ENCODE data around the gene DDX51.
A peak's percentile ranks its signal among the peaks of the same experiment; 100 is the strongest.
"Not testable (repeated sequence)": the region's sequence is repeated elsewhere in the genome, so short reads cannot be mapped to it uniquely, and the experiment has no call there.

Gene DDX51

DNA sequence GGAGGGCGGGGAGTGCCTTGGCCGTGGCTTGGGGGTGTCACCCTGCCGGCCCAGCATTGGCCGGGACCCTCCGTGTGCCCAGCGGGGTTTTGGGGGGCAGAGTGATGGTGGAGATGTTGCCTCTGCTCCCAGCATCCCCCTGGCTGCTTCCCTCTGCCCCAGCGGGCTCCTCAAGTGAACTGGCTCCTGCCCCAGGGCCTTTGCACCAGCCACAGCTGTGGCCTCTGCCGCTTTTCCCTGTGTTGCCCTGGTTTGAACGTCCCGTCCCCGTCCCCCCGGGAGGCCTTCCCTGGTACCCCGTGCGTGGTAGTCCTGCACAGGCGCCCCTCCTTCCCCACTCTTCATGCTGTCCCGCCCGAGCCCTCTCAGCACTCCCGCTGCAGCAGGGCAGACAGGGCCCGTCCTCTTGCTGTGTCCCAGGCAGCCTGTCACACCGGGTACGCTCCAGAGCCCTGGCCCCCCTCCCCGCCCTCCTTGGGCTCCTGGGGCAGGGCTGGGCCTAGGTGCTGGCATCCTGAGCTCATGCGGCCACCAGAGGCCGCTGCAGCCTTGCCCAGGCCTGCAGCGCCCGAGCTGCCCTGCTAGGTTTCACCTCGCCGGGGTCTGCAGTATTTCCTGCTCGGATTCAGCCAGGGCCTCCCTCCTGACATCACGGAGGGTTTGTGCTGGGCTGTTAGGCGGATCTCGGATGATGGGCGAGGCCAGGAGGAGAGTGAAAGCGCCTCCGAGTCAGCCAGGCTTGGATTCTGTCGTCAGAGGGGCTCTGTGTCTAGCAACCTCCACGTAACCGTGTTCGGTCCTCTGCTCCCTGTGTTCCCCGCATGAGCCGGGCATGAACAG is 9.6 kb upstream of the DDX51 start:
- peak; percentile 73 for DNase-seq

DNA sequence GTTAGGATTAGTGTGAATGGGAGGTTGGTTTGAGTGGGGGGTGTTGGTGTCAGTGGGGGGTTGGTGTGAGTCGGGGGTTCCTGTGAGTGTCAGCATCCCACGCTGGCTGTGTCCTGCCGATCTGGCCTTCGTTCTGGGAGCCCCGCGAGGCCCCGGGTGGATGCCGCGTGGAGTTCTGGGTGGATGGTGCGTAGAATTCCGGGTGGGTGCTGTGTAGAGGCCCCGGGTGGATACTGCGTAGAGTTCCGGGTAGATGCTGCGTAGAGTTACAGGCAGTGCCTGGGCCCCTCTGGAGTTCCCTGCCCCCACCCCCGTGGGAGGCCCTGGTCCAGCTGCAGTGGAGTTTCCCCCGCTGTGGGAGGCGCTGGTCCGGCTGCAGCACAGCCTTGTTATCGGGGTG is 8.8 kb upstream of the DDX51 start:
- DNase-seq: no peak

DNA sequence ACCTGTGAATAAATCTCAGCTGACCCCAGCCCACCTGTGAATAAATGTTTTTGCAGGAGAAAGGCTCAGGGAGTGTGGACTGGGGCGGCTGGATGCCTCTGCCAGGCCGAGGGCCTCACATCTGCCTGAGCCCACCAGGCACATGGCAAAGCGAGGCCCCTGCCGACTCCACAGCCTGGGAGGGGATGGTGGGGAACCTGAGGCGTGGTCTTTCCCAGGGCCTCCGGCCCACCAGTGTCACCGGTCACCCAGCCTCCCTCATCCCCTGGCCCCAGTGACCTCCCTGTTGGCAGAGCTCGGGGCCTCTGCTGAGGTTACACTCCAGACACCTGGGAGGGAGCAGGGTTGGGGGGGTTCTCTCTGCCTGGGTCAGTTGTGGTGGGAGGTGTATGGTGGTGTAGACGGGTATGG is 8.3 kb upstream of the DDX51 start:
- DNase-seq: no peak

DNA sequence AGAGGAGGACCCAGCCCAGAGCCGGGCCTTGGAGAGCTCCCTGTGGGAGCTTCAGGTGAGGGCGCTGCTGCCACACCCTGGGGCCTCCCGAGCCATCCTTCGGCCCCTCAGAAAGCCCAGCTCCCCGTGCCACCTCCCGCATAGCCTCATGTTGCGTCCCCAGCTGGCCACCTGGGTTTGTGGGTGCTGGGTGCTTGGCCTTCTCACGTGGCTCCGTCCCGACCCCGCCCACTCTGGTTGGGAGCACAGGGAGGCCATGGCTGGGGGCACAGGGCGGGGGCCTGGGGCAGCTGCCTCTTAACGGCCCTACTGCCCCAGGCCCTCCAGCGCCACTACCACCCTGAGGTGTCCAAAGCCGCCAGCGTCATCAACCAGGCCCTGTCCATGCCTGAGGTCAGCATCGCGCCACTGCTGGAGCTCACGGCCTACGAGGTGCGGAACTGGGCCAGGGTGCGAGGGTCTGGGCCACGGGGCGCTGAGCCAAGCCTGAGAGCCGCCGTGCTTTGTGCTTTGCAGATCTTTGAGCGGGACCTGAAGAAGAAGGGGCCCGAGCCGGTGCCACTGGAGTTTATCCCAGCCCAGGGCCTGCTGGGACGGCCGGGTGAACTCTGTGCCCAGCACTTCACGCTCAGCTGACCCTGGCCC is 7.8 kb upstream of the DDX51 start:
- DNase-seq: no peak

DNA sequence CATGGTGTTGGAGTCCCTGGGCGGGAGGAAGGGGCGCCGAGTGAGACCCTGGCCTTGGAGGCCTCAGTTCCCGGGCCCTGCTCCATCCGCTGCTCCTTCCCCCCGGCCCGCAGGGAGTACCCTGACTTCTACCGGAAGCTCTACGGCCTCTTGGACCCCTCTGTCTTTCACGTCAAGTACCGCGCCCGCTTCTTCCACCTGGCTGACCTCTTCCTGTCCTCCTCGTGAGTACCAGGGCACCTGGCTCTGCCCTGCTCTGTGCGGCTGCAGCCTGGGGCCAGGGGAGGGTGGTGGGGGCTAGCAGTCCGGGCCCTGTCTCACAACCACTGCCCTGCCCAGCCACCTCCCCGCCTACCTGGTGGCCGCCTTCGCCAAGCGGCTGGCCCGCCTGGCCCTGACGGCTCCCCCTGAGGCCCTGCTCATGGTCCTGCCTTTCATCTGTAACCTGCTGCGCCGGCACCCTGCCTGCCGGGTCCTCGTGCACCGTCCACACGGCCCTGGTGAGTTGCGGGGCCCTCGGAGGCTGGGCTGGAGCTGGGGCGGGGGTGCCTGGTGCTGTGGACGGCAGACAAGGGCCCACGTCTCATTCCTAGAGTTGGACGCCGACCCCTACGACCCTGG is 7.1 kb upstream of the DDX51 start:
- no peak for DNase-seq

DNA sequence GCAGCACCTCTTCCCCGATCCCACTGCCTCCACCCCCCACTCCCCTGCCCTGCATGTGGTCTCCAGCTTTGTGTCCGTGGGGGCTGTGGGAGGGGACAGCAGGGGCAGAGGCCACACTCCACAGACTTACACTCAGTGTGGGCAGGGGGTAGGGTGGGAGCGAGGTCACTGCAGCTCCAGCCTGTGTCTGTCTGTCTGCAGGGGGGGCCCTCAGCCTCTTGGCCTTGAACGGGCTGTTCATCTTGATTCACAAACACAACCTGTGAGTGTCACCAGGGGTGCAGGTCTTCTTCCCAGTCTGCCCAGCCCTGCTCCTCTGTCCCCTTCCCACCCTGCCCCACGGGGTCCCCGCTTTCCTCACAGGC is 6.6 kb upstream of the DDX51 start:
- DNase-seq: no peak

DNA sequence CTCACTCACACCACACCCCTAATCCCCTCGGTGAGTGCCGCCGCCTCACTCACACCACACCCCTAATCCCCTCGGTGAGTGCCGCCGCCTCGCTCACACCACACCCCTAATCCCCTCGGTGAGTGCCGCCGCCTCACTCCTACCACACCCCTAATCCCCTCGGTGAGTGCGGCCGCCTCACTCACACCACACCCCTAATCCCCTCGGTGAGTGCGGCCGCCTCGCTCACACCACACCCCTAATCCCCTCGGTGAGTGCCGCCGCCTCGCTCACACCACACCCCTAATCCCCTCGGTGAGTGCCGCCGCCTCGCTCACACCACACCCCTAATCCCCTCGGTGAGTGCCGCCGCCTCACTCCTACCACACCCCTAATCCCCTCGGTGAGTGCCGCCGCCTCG is 5.4 kb upstream of the DDX51 start:
- not testable (repeated sequence) for DNase-seq

DNA sequence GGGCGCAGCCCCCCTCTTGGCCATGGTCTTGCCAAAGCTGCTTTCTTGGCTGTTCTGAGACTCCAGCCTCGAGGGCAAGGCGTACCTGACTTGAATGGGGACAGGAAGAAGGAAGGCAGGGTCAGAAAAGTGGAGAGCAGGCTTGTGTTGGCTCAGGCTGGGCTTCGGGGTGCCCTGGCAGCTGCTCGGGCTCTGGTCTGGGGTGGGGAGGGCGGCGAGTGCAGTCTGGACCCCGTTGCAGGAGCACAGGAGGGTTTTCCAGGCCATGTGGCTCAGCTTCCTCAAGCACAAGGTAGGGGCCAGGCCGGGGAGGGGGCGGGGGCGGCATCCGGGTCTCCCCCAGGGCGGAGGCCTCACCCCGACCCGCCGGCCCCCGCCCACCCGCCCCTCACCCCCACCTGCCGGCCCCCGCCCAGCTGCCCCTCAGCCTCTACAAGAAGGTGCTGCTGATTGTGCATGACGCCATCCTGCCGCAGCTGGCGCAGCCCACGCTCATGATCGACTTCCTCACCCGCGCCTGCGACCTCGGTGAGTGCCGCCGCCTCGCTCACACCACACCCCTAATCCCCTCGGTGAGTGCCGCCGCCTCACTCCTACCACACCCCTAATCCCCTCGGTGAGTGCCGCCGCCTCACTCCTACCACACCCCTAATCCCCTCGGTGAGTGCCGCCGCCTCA is 4.4 kb upstream of the DDX51 start:
- no peak for DNase-seq

DNA sequence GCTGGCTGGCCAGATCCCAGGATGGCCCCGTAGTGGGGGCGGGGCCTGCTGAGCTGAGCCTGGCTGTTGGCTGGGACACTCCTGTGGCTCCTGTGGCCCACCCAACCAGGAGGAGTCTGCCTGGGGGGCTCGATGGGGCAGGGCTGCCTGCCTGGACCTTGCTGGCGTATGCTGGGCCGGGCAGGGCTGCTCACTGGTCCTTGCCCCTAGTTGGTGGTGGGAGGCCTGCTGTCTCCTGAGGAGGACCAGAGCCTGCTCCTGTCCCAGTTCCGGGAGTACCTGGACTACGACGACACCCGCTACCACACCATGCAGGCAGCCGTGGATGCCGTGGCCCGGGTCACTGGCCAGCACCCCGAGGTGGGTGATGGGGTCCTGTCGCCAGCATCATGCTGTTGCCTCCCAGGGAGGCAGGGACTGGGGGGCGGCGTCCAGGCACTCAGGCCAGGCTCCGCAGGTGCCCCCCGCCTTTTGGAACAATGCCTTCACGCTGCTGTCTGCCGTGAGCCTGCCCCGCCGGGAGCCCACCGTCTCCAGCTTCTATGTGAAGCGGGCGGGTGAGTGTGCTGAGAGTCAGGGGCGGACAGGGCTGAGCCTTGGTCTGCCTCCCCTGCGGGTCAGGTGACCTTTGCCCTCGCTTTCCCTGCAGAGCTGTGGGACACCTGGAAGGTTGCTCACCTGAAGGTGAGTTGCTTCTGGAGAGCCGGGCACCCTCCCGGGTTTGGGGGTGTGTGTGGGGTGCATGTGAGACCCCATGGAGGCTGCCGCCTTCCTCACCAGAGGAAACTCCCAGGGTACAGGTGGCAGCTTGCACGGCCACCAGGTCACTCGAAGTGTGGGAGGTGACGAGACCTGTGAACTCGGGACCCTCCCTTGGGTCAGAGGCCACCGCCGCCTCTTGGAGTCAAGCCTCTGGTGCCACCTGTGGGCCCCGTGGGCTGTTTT is 3.6 kb upstream of the DDX51 start:
- DNase-seq: no peak

DNA sequence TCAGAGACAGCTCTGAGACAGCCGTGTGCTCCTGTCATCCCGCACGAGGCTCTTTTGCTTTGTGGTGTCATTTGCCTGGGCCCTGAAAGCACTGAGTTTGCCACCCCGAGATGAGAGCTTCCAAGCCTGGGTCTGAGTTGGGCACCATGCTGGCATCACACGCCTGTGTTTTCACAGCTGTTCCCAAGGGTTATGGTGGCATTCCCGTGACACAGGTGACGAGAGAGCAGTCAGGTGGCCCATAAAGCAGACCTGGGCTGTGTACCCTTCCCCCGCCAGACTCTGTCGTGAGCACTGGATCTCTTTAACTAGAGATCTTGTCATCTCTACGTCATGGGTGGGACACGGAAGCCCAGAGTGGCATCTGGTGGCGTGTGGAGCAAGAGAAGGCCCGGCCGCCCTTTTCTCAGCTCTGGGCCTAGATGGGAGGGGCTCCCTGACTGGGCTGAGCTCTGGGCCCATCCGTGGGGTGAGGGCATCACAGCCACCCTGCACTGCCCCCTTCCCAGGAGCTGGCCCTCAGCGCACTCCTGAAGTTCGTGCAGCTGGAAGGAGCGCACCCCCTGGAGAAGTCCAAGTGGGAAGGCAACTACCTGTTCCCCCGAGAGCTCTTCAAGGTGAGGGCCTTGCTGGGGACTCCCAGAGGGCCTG is 2.8 kb upstream of the DDX51 start:
- no peak for DNase-seq

DNA sequence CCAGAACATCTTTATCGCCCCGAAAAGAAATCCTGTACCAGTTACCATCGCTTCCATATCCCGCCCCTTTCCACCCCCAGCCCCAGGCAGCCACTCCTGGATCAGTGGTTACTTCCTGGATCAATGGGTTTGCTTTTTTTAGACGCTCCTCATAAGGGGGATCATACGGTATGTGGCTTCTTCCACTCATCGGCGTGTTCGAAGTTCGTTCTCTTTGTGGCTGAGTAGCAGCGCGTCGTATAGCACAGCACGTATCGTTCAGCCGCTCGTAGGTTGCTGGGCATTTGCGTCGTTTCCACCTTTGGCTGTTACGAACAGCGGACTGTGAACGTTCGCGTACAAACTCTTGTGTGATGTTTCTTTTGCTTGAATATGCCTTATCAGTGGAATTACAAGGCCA is 2.0 kb upstream of the DDX51 start:
- no peak for DNase-seq

DNA sequence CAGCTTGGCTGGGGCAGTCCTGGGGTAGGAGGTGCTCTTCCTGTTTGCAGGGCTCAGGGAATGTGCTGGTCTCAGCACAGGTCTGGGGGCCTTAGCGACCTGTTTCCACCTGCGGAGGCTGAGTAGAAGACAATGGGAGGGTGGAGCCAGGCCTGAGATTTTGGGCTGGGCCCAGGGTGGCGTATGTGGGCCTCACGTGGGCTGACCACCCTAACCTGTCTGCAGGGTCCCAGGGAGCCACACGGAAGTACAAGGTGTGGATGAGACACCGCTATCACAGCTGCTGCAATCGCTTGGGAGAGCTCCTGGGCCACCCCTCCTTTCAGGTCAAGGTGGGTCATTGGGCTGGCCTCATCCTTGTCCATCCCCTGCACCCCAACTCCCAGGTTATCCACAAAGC is 1.2 kb upstream of the DDX51 start:
- no peak for DNase-seq

DNA sequence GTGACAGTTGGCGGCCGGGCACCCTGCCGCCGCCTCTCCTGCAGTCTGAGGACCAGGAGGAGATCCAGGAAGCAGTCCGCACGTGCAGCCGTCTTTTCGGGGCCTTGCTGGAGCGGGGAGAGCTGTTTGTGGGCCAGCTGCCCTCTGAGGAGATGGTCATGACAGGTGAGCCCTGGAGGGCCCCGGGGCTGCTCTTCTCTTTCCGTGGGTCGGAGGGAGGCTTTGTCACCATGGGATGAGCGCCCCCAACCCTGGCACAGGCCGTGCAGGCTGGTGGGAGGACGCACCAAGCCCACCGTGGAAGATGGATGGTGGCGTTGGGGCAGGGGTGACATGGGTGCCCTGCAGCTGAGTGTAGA is 670 bp upstream of the DDX51 start:
- no peak for DNase-seq

DNA sequence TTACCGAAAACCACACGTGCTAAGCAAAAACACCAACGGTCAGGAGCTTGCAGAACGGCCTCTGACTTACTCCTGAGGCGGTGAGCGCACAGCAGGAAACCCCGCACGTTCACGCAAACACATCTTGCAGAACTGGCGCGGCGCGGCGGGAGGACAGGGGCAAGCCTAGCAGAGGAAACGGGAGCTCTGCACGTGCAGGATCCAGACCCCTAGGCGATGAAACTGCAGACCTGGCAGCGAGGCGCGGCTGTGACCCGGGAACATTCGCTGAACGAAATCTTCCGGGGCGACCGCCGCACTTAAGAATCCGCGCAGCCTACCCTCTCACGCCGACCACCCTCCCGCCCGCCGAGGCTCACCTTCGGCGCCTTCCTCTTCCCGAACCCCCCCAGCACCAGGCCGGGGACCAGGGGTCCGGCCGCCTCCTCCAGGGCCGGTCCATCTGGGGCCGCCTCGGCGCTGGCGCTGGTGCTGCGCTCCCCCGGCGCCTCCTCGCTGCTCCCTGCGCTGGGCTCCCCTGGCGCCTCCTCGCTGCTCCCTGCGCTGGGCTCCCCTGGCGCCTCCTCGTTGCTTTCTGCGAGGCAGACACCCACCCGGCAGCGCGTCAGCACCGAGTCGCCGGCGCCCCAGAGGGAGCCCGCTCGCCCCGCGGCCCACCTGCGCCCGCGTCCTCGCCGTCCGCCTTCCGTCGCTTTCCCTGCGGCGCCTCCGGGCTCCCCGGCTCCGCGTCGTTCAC is 615 bp downstream of the DDX51 start:
- DNase-seq: no peak

DNA sequence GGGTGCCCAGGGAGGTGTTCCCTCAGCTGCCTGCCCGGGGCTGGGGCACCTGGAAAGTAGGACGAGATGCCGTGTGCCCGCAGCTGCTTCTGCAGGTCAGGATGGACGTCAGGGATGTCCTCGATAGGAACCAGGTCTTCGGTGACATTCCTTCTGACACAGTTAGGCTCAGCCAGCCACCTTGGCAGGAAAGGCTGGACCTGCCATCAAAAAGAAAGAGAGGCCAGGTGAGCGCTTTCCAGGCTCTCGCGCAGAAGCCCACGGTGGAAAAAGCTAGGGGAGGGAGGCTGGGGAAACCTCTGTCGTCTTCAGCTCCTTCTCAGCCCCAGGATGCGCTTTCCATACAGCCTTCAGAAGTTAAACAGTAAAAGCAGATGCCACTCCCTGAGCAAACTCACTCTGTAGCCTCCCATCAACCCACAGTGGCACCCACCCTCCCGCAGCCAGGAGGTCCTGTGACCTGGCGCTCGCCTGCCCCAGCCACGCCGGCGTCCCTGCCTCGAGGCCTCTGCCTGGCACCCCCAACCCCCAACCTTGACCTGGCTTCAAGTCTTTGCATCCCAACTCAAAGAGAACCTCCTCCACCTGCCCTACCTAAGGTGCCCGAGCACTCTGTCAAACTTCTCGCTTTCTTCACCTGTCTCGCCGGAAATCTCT is 1.3 kb downstream of the DDX51 start:
- no peak for DNase-seq

DNA sequence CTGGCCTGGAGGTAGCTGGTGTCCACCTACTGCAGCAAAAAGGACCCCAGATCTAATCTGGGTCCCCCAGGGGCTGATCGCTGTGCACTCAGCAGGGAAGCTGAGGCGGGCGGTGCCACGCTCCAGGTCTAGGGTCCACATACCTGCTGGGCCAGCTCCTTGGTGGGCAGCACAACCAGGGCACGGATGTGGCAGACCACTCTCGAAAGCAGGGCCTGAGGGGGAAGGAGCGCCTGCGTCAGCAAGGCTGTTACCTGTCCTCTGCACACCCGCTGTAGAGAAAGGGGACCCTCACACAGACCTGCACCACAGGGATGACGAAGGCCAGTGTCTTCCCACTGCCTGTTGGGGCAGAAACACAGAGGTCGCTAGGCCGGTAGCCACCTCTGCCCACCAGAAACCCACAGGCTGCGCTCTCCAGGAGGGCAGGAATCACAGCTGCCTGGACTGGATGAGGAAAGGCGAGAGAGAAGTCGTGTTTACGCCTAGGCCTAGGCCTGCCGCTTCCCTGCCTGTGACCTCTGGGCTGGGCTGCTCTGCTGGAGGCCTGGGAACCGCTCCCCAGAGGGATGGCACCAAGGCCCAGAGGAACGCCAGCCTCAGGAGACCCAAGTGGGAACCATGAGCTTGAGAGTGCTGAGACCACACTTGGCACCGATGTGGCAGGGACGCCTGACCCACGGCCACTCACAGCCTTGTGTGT is 2.0 kb downstream of the DDX51 start:
- no peak for DNase-seq

DNA sequence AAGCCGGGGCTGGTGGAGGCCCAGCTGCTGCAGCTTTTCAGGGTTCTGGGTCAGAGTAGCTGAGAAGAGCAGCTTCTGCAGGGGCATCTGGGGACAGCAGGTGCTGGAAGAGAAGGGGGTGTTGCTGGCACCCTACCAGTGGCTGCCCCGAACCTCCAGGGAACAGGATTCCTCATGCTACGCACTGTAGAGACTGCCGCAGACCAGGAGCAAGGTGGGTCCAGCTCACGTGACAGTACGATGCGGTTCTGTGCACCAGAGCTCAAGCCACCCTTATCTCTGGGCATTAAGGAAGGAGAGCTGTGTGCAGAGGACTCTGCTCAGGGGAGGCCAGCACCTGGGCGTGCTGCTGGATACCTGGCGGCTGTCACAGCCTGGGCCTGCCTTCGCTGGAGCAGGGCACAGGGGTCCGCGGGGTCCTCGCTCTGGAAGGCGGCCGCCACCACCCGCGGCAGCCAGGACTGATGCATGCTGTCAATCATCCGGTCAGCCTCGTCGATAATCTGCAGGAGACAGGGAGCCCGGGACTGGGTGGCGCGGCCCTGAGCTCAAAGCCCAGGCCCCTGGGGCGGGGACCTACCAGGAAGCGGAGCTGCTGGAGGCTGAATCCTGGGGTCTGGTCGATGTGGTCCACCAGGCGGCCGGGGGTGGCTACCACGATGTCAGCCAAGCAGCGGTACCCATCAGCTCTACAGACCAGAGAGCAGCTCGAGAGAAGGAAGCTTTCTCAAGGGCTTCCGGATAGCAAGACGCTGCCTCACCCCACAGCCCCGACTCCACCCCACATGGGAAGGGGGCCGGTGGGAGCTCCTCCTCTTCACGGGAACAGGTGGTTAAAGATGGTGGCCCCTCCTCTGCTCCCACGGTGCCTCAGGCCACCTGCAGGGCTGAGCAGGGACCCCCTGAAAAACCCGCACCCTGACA is 2.9 kb downstream of the DDX51 start:
- DNase-seq: no peak

DNA sequence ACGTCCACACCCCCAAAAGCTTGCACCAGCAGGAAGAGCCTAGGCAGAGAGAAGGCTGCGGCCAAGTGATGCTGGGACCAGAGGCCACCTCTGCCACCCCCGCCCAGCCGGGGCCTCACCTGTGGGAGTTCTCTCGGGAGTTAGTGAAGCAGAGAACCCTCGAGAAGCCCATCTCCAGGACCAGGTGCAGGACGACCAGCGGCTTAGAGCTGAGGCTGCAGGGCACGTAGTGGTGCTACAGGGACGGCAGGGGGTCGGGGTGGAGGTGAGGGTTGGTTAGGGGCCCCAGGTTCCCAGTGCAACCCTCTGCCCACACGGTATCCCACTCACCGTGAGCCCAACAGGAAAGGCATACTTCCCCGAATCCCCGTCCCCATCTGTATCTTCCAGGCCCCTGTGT is 3.6 kb downstream of the DDX51 start:
- DNase-seq: no peak

DNA sequence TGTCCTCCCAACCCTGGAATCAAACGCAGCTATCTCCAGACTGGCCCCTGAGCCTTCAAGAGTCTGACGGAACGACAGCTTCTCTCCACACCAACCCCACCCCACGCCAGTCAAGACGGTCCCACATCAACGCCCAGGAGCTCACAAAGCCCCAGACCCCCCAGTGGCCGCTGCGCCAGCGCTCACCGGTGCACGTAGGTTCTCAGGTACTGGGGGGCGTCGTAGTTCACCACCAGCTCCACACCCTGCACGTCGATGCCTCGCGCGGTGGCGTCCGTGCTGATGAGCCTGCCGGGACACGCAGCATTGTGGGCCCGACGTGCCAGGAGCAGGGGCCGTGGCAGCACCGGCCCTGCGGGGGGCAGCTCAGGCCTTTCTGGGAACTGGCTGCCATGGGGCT is 4.2 kb downstream of the DDX51 start:
- DNase-seq: no peak
